Liver (tissue), 9 donors: ENCODE measurements around the gene GALNT17. TPM values are rescaled to one million over a fixed set of nuclear protein-coding genes. Genes with fewer than 3 reads are reported as not detected.

Experiments used
- DNase-seq: peaks from one replicate; pipeline ENCODE4 v3.0.0-alpha.2; 2017; ENCODE audit warnings: low spot score
- H3K27ac ChIP-seq, 2 donors: one replicate each; pipeline ENCODE4 v1.7.0; 2013; ENCODE audit warnings: inconsistent platforms in 2 of 2, low read length in 2 of 2, control low read depth in 1 of 2, low read depth in 1 of 2, mild to moderate bottlenecking in 1 of 2
- H3K27me3 ChIP-seq, 4 donors: one replicate each; pipeline versions ENCODE4 v1.6.1 to v1.7.0; 2013; ENCODE audit warnings: low read length in 3 of 4, inconsistent platforms in 1 of 4, mild to moderate bottlenecking in 1 of 4, moderate library complexity in 1 of 4; ENCODE audit not compliant: control insufficient read depth in 4 of 4, insufficient read depth in 4 of 4
- H3K36me3 ChIP-seq, 4 donors: one replicate each; pipeline versions ENCODE4 v1.6.1 to v1.7.0; 2013; ENCODE audit warnings: low read length in 3 of 4, mild to moderate bottlenecking in 3 of 4, low read depth in 1 of 4, moderate library complexity in 1 of 4; ENCODE audit not compliant: control insufficient read depth in 4 of 4, insufficient read depth in 3 of 4
- H3K4me1 ChIP-seq, 4 donors: one replicate each; pipeline versions ENCODE4 v1.6.1 to v1.7.0; 2013; ENCODE audit warnings: low read length in 3 of 4, mild to moderate bottlenecking in 3 of 4, moderate library complexity in 1 of 4; ENCODE audit not compliant: control insufficient read depth in 4 of 4, insufficient read depth in 4 of 4
- H3K4me3 ChIP-seq, 3 donors: one replicate each; pipeline versions ENCODE4 v1.6.1 to v1.7.0; 2013; ENCODE audit warnings: low read length in 3 of 3, control low read depth in 1 of 3, low read depth in 1 of 3, mild to moderate bottlenecking in 1 of 3
- H3K9ac ChIP-seq, 2 donors: one replicate each; pipeline ENCODE4 v1.7.0; 2013; ENCODE audit warnings: low read length in 2 of 2, mild to moderate bottlenecking in 2 of 2, moderate library complexity in 2 of 2, control low read depth in 1 of 2, low read depth in 1 of 2
- H3K9me3 ChIP-seq, 4 donors: one replicate each; pipeline versions ENCODE4 v1.6.1 to v1.7.0; 2013; ENCODE audit warnings: low read length in 3 of 4; ENCODE audit not compliant: control insufficient read depth in 4 of 4
- ATF3 ChIP-seq: IDR thresholded peaks from 2 replicates; pipeline ENCODE4 v1.6.1; 2016; ENCODE audit warnings: antibody characterized with exemption
- EGR1 ChIP-seq, 2 donors: IDR thresholded peaks; 2 replicates each; pipeline ENCODE4 v1.6.1; 2016 to 2018; ENCODE audit warnings: antibody characterized with exemption in 2 of 2, low read depth in 2 of 2
- FOXA1 ChIP-seq: IDR thresholded peaks from 2 replicates; pipeline ENCODE4 v1.6.1; 2016; ENCODE audit warnings: antibody characterized with exemption
- FOXA2 ChIP-seq: IDR thresholded peaks from 2 replicates; pipeline ENCODE4 v1.6.1; 2016; ENCODE audit warnings: antibody characterized with exemption
- GABPA ChIP-seq, 2 donors: IDR thresholded peaks in 1 of 2; conservative IDR thresholded peaks in 1 of 2; 2 replicates each; pipeline ENCODE4 v1.6.1; 2016; ENCODE audit warnings: antibody characterized with exemption in 2 of 2, mild to moderate bottlenecking in 1 of 2, moderate library complexity in 1 of 2
- HNF4A ChIP-seq, 2 donors: conservative IDR thresholded peaks; 2 replicates each; pipeline ENCODE4 v1.6.1; 2016; ENCODE audit warnings: antibody characterized with exemption in 2 of 2, mild to moderate bottlenecking in 2 of 2
- HNF4G ChIP-seq: IDR thresholded peaks from 2 replicates; pipeline ENCODE4 v1.6.1; 2016; ENCODE audit warnings: antibody characterized with exemption
- REST ChIP-seq: IDR thresholded peaks from 2 replicates; pipeline ENCODE4 v1.6.1; 2016; ENCODE audit warnings: antibody characterized with exemption, mild to moderate bottlenecking
- RXRA ChIP-seq, 2 donors: IDR thresholded peaks; 2 replicates each; pipeline ENCODE4 v1.6.1; 2017 to 2018; ENCODE audit warnings: antibody characterized with exemption in 2 of 2, mild to moderate bottlenecking in 1 of 2
- TAF1 ChIP-seq: conservative IDR thresholded peaks from 2 replicates; pipeline ENCODE4 v1.6.1; 2016; ENCODE audit warnings: antibody characterized with exemption, mild to moderate bottlenecking
- ZBTB33 ChIP-seq: IDR thresholded peaks from 2 replicates; pipeline ENCODE4 v1.6.1; 2016; ENCODE audit warnings: antibody characterized with exemption
- WGBS: extraction: QIAGEN DNeasy Blood & Tissue Kit; methylation state at CpG from one replicate; pipeline ENCODE4 v1.1.7; 2013; 5-methylcytosine and 5-hydroxymethylcytosine counted together
- polyA plus RNA-seq, 2 donors: library from polyadenylated mRNA; stranded (reverse) in 1 of 2; unstranded in 1 of 2; fragments of 200-250 nt in 1 of 2; fragments of >200 nt in 1 of 2; fragmentation: Nextera tagmentation in 1 of 2; extraction: Ambion mirVana in 1 of 2; gene quantifications; one replicate each; pipeline versions ENCODE4 v1.2.1 to v1.2.3, GENCODE V29; 2013 to 2015
- total RNA-seq, 2 donors: library from RNA; depleted of rRNA; stranded (reverse); fragments of >200 nt; gene quantifications; one replicate each; pipeline ENCODE4 v1.2.3, GENCODE V29; 2014
- TF ChIP-seq, protein P1 (sequence below): fragments of 150-350 bp; IDR thresholded peaks from 2 replicates; pipeline ENCODE4 v1.5.1; 2017; ENCODE audit warnings: improper control_type of control experiment, low read depth, low read length; ENCODE audit not compliant: missing input control
- donor health status: healthy.
- donor health status: healthy.
- donor health status: healthy.
- donor health status: healthy.
- donor health status: healthy.

GALNT17 gene
- total and polyA plus RNA-seq, 4 donors: 0.10 to 0.42 (median 0.37) TPM; not detected in 1

DNA sequence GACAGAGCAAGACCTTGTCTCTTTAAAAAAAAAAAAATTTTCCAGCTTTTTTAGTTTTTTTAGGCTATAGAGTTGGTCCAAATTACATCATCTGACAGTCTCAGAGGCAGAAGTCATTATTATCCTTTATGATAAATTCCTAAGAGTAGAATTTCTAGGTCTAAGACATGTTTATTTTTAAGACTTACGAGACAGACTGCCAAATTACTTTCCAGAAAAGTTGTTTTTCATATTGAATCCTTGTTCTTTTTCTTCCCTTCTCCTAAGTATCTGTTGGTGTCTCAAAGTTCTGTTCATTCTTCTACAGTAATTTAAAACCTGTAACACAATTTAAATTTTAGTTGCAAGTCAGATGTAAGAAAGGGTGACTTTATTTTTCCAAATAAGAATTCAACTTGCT is 421.4 kb downstream of the GALNT17 start:
- Histone ChIP-seq H3K27ac (no peak overlapping the region), H3K4me3 (no peak overlapping the region), H3K9me3 (no peaks in the 10 kb centered on the region), H3K9ac (no peak overlapping the region), H3K4me1 (no peaks in the 10 kb centered on the region), H3K27me3 (no peaks in the 10 kb centered on the region), H3K36me3 (no peaks in the 10 kb centered on the region)
- no peak for DNase-seq
- TF ChIP-seq EGR1 (IDR thresholded peaks at IDR 0.05; ENCODE audit: low read depth in 2 of 2): no peak
- TF ChIP-seq GABPA (IDR thresholded peaks at IDR 0.05 in 1 of 2, conservative IDR thresholded peaks at IDR 0.05 in 1 of 2): no peak
- TF ChIP-seq HNF4G: no peak
- no peak for TF ChIP-seq HNF4A (conservative IDR thresholded peaks at IDR 0.05)
- no peak for TF ChIP-seq ZBTB33
- no peak for TF ChIP-seq RXRA (IDR thresholded peaks at IDR 0.05)
- WGBS: 65% methylated on average over 1 of the region's 1 CpG

GRCh38 chr7:71555758-71556157 is 423.8 kb downstream of the GALNT17 start:
- Histone ChIP-seq H3K9me3 (peaks cover 0 to 3% (median 0%) of the 10 kb centered on the region in 4 donors), H3K4me1 (no peaks in the 10 kb centered on the region), H3K27me3 (no peaks in the 10 kb centered on the region), H3K27ac (no peak overlapping the region), H3K9ac (no peak overlapping the region), H3K36me3 (no peaks in the 10 kb centered on the region), H3K4me3 (no peak overlapping the region)
- 85% methylated on average over 8 of the region's 8 CpGs for WGBS
- TF ChIP-seq FOXA1: no peak
- TF ChIP-seq, protein P1, sequence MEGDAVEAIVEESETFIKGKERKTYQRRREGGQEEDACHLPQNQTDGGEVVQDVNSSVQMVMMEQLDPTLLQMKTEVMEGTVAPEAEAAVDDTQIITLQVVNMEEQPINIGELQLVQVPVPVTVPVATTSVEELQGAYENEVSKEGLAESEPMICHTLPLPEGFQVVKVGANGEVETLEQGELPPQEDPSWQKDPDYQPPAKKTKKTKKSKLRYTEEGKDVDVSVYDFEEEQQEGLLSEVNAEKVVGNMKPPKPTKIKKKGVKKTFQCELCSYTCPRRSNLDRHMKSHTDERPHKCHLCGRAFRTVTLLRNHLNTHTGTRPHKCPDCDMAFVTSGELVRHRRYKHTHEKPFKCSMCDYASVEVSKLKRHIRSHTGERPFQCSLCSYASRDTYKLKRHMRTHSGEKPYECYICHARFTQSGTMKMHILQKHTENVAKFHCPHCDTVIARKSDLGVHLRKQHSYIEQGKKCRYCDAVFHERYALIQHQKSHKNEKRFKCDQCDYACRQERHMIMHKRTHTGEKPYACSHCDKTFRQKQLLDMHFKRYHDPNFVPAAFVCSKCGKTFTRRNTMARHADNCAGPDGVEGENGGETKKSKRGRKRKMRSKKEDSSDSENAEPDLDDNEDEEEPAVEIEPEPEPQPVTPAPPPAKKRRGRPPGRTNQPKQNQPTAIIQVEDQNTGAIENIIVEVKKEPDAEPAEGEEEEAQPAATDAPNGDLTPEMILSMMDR: no peak
- no peak for TF ChIP-seq RXRA (IDR thresholded peaks at IDR 0.05)
- no peak for DNase-seq

- 45% methylated on average over 6 of the region's 6 CpGs for WGBS
- Histone ChIP-seq H3K9ac (no peak overlapping the region), H3K27ac (no peak overlapping the region), H3K27me3 (no peaks in the 10 kb centered on the region), H3K4me3 (no peak overlapping the region), H3K9me3 (peaks cover 0 to 3% (median 0%) of the 10 kb centered on the region in 4 donors), H3K4me1 (no peaks in the 10 kb centered on the region), H3K36me3 (no peaks in the 10 kb centered on the region)
- TF ChIP-seq, protein P1: no peak
- TF ChIP-seq RXRA (IDR thresholded peaks at IDR 0.05) (no peak), GABPA (IDR thresholded peaks at IDR 0.05 in 1 of 2, conservative IDR thresholded peaks at IDR 0.05 in 1 of 2) (no peak), FOXA1 (no peak), TAF1 (no peak), FOXA2 (no peak), REST (no peak), ATF3 (no peak), ZBTB33 (no peak)
- no peak for DNase-seq
Observed at GRCh38 chr7:71558806-71559613, 427.1 kb downstream of the GALNT17 start.
